ENCODE measurements around the gene BTNL3.
"Not testable (repeated sequence)": the region's sequence is repeated elsewhere in the genome, so short reads cannot be mapped to it uniquely, and the experiment has no call there.

The BTNL3 gene

GRCh38 chr5:181024245-181025064 lies 35.8 kb downstream of the BTNL3 start:
- no peak for DNase-seq (ENCODE audit: low spot score)

- no peak for DNase-seq (ENCODE audit: low spot score)
Observed at GRCh38 chr5:181027452-181028031, 38.9 kb downstream of the BTNL3 start.

- DNase-seq (ENCODE audit: low spot score) = no peak
Observed at GRCh38 chr5:181028032-181028819, 39.6 kb downstream of the BTNL3 start.

- no peak for DNase-seq (ENCODE audit: low spot score)
Observed at GRCh38 chr5:181031716-181032115, 43.1 kb downstream of the BTNL3 start.

GRCh38 chr5:181035991-181036815 lies 47.6 kb downstream of the BTNL3 start:
- DNase-seq (ENCODE audit: low spot score) = no peak

- no peak for DNase-seq (ENCODE audit: low spot score)
Observed at GRCh38 chr5:181036816-181037364, 48.2 kb downstream of the BTNL3 start.

- DNase-seq (ENCODE audit: low spot score) = no peak
Observed at GRCh38 chr5:181037365-181037861, 48.8 kb downstream of the BTNL3 start.

GRCh38 chr5:181039471-181039870 lies 50.8 kb downstream of the BTNL3 start:
- DNase-seq (ENCODE audit: low spot score) = no peak

- no peak for DNase-seq (ENCODE audit: low spot score)
Observed at GRCh38 chr5:181039931-181040630, 51.4 kb downstream of the BTNL3 start, which contains the start of gene BTNL9. BTNL9 (plus strand) TSS chr5:181040266; CDS start chr5:181045490, 5,224 bp downstream.

GRCh38 chr5:181040631-181040945 lies 51.9 kb downstream of the BTNL3 start:
- DNase-seq (ENCODE audit: low spot score) = no peak

- no peak for DNase-seq (ENCODE audit: low spot score)
Observed at GRCh38 chr5:181041043-181041442, 52.4 kb downstream of the BTNL3 start.

GRCh38 chr5:181042036-181042713 lies 53.5 kb downstream of the BTNL3 start:
- no peak for DNase-seq (ENCODE audit: low spot score)

GRCh38 chr5:181042722-181043121 lies 54.1 kb downstream of the BTNL3 start:
- DNase-seq (ENCODE audit: low spot score) = no peak

GRCh38 chr5:181043285-181044092 lies 54.8 kb downstream of the BTNL3 start:
- DNase-seq (ENCODE audit: low spot score) = no peak

GRCh38 chr5:181044093-181044599 lies 55.5 kb downstream of the BTNL3 start:
- no peak for DNase-seq (ENCODE audit: low spot score)

GRCh38 chr5:181044662-181045305 lies 56.1 kb downstream of the BTNL3 start:
- DNase-seq (ENCODE audit: low spot score) = no peak

GRCh38 chr5:181045316-181045715 lies 56.7 kb downstream of the BTNL3 start:
- DNase-seq (ENCODE audit: low spot score) = no peak

- not testable (repeated sequence) for DNase-seq (ENCODE audit: low spot score)
Observed at GRCh38 chr5:181045857-181046256, 57.2 kb downstream of the BTNL3 start.

- no peak for DNase-seq (ENCODE audit: low spot score)
Observed at GRCh38 chr5:181047288-181047687, 58.6 kb downstream of the BTNL3 start.
